ENCODE measurements around the gene GJB4.
A peak's percentile ranks its signal among the peaks of the same experiment; 100 is the strongest.
"Not testable (repeated sequence)": the region's sequence is repeated elsewhere in the genome, so short reads cannot be mapped to it uniquely, and the experiment has no call there.

The GJB4 gene

GRCh38 chr1:34746785-34747637 is 12.5 kb upstream of the GJB4 start:
- no peak for DNase-seq

- no peak for DNase-seq
These were observed 11.9 kb upstream of the GJB4 start for GRCh38 chr1:34747638-34747941.

GRCh38 chr1:34749992-34750391 is 9.5 kb upstream of the GJB4 start:
- DNase-seq: no peak

GRCh38 chr1:34750610-34751009 is 8.9 kb upstream of the GJB4 start:
- DNase-seq: no peak

- no peak for DNase-seq
These were observed 6.4 kb upstream of the GJB4 start for GRCh38 chr1:34753163-34753562.

- no peak for DNase-seq
These were observed 4.4 kb upstream of the GJB4 start, which contains the start of gene GJB5 for GRCh38 chr1:34754964-34755637. TSS of gene GJB5 (plus strand) at chr1:34755047. CDS start at chr1:34757331, 2,284 bp downstream.

- no peak for DNase-seq
These were observed 3.6 kb upstream of the GJB4 start for GRCh38 chr1:34755961-34756360.

GRCh38 chr1:34757386-34757785 is 2.2 kb upstream of the GJB4 start:
- DNase-seq: no peak

GRCh38 chr1:34758751-34759150 is 789 bp upstream of the GJB4 start:
- no peak for DNase-seq

GRCh38 chr1:34761176-34761761 is 1.7 kb downstream of the GJB4 start:
- no peak for DNase-seq

- DNase-seq: no peak
These were observed 2.3 kb downstream of the GJB4 start for GRCh38 chr1:34761776-34762307.

- no peak for DNase-seq
These were observed 3.1 kb downstream of the GJB4 start for GRCh38 chr1:34762474-34763141.

GRCh38 chr1:34763142-34763781 is 3.7 kb downstream of the GJB4 start:
- DNase-seq: no peak

- no peak for DNase-seq
These were observed 9.3 kb downstream of the GJB4 start for GRCh38 chr1:34768856-34769255.

- peak in 1 of 2 donors; percentile 43 for DNase-seq
These were observed 11.5 kb downstream of the GJB4 start for GRCh38 chr1:34770891-34771504.

- no peak for DNase-seq
These were observed 12.2 kb downstream of the GJB4 start for GRCh38 chr1:34771573-34772371.

GRCh38 chr1:34773114-34773513 is 13.6 kb downstream of the GJB4 start:
- not testable (repeated sequence) for DNase-seq

GRCh38 chr1:34774957-34775356 is 15.4 kb downstream of the GJB4 start:
- DNase-seq: no peak

- no peak for DNase-seq
These were observed 17.4 kb downstream of the GJB4 start for GRCh38 chr1:34776911-34777310.

GRCh38 chr1:34777519-34778321 is 18.2 kb downstream of the GJB4 start:
- DNase-seq: no peak
